Neutrophil (primary cell): ENCODE results near the gene LGALSL.
A peak's percentile ranks its signal among the peaks of the same experiment; 100 is the strongest.

Experiments used
- H3K27ac ChIP-seq: fragments of 200-600 bp; sonication (generic); 2 replicates; pipeline ENCODE4 v1.5.1; 2016; ENCODE audit warnings: mild to moderate bottlenecking, moderate library complexity
- H3K27me3 ChIP-seq: fragments of 200-600 bp; sonication (generic); 2 replicates; pipeline ENCODE4 v1.6.0; 2016; ENCODE audit warnings: mild to moderate bottlenecking
- H3K36me3 ChIP-seq: fragments of 200-600 bp; sonication (generic); 2 replicates; pipeline ENCODE4 v1.5.1; 2017
- H3K4me1 ChIP-seq, 2 experiments: fragments of 200-600 bp in 1 of 2; sonication (generic) in 1 of 2; 1 replicate in 1 of 2; 2 replicates in 1 of 2; pipeline versions ENCODE4 v1.5.1 to v1.6.1; 2013 to 2016; ENCODE audit warnings: low read depth in 1 of 2, low read length in 1 of 2, mild to moderate bottlenecking in 1 of 2, moderate library complexity in 1 of 2; ENCODE audit not compliant: control insufficient read depth in 1 of 2, insufficient read depth in 1 of 2
- H3K4me3 ChIP-seq, 2 experiments: fragments of 200-600 bp in 1 of 2; sonication (generic) in 1 of 2; 1 replicate in 1 of 2; 2 replicates in 1 of 2; pipeline ENCODE4 v1.5.1; 2013 to 2016; ENCODE audit warnings: low read depth in 1 of 2, low read length in 1 of 2, mild to moderate bottlenecking in 1 of 2, moderate library complexity in 1 of 2
- H3K9me3 ChIP-seq: fragments of 200-600 bp; sonication (generic); 2 replicates; pipeline ENCODE4 v1.5.1; 2016
- TF ChIP-seq, protein P1 (sequence below): fragments of 200-600 bp; sonication (generic); IDR thresholded peaks from 2 replicates; pipeline ENCODE4 v1.5.1; 2016; ENCODE audit warnings: antibody characterized with exemption

Gene LGALSL

DNA sequence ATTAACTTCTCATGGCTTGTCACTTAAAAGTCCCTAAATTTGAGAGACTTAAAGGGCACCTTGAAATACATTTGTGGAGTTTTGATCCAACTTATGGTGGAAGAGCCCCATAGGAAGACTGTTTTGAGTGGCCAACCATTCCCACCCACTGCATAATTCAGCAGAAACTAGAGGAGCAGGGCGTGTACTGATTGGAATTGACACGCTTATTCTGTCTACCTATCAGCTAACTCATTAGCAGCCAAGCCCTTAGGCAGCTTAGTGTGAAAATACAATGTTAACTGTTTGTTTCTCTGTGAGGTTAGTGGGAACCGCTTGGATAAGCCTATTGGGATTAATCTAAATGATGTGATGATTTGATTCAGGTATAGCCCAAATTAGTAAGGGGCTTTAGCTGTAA, 6.4 kb downstream of the LGALSL start:
- Histone ChIP-seq H3K9me3 (no peaks in the 10 kb centered on the region), H3K27ac (no peak overlapping the region), H3K36me3 (peaks cover 14% of the 10 kb centered on the region), H3K4me3 (no peak overlapping the region), H3K27me3 (no peaks in the 10 kb centered on the region), H3K4me1 (peaks cover 48 to 53% of the 10 kb centered on the region in 2 experiments)
- TF ChIP-seq, protein P1, sequence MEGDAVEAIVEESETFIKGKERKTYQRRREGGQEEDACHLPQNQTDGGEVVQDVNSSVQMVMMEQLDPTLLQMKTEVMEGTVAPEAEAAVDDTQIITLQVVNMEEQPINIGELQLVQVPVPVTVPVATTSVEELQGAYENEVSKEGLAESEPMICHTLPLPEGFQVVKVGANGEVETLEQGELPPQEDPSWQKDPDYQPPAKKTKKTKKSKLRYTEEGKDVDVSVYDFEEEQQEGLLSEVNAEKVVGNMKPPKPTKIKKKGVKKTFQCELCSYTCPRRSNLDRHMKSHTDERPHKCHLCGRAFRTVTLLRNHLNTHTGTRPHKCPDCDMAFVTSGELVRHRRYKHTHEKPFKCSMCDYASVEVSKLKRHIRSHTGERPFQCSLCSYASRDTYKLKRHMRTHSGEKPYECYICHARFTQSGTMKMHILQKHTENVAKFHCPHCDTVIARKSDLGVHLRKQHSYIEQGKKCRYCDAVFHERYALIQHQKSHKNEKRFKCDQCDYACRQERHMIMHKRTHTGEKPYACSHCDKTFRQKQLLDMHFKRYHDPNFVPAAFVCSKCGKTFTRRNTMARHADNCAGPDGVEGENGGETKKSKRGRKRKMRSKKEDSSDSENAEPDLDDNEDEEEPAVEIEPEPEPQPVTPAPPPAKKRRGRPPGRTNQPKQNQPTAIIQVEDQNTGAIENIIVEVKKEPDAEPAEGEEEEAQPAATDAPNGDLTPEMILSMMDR, result no peak

DNA sequence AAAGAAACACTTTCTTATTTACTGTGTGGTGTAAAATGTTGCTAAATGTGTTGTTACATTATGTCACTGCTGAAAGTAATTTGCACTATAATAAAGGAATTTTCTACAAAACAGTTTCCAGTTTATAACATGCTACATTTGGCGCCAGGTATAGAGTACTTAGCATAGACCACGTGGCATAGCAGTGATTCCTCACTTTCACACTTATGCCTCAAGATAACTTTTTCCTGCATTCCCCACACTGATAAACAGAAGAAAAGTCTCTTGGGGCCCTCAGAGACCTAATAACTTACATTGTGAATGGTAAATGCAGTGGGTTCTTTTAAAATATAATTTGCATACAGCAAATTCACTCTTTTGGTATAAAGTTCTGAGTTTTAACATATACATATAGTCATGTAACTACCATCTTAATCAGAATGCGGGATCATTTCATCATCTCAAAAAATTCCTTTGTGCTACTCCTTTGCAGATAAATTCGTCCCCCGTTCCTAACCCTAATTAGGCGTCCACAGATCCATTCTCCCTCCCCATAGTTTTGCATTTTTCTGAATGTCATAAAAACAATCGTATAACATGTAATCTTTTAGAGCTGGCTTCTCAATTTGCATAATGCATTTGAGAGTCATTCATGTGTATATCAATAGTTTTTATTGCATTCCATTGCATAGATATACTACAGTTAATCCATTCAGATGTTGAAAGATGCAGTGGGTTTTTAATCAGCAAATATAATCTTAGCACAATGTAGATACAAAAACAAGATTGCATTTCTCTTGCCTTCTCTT, 7.5 kb downstream of the LGALSL start:
- H3K4me1 ChIP-seq, result peaks cover 51 to 57% of the 10 kb centered on the region in 2 experiments
- H3K27ac ChIP-seq, result no peak overlapping the region
- H3K4me3 ChIP-seq, result no peak overlapping the region
- peaks cover 14% of the 10 kb centered on the region for H3K36me3 ChIP-seq
- no peaks in the 10 kb centered on the region for H3K9me3 ChIP-seq
- TF ChIP-seq, protein P1, result no peak
- H3K27me3 ChIP-seq, result no peaks in the 10 kb centered on the region

DNA sequence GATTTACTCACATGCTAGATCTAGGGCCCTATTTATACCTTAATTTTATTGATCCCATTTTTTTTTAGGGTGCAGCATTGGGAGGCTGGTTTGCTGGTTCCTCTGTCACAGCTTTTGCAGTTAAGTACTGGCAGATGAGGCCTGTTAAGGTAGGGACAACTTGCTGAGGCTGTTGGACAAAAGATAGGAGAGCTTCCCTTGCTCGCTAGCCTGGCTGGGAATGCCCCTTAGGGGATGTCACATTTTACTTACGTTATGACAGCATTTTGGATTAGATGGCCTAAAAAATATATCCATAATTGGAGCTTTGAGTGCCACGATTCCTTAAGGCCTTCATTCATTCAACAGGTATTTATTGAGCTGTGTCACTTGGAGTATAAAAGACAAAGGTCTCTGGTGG, 8.2 kb downstream of the LGALSL start:
- Histone ChIP-seq H3K36me3 (peaks cover 14% of the 10 kb centered on the region), H3K27me3 (no peaks in the 10 kb centered on the region), H3K27ac (peak overlapping the region; percentile 46), H3K9me3 (no peaks in the 10 kb centered on the region), H3K4me1 (peaks cover 58 to 64% of the 10 kb centered on the region in 2 experiments), H3K4me3 (no peak overlapping the region)
- TF ChIP-seq, protein P1, result no peak

DNA sequence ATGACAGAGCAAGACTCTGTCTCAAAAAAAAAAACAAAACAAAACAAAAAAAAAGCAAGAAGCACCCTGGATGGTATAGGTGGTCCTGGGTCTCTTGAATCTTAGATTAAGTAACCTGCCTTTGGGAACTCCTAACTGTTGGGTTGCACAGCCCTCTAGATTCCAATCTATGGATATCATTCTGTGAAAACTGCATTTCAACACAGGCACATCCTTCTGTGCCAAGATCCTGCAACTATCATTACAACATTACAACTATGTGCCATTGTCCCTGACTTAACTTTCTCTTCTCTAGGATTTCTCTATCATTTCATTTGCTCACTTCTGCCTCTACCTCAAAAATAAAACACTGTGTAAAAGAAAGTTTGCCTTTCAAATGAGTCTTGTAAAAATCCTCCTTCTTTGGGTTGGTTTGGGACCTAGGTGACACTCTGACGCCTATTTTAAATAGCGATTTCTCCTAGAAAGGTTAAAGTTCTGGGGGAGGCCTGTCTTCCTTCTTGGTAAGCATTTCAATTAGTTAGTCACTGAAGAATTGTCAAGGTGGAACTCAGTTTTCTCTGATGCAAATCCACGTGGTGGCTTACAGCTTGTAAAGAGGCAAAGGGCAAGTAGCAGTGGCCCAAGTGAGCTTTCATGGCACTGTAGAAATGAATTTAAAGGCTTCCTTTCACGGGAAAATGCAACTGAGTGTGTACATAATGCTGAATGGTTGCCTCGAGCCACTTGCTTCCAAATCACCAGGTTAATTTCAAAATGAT, 9.2 kb downstream of the LGALSL start:
- TF ChIP-seq, protein P1, result no peak

DNA sequence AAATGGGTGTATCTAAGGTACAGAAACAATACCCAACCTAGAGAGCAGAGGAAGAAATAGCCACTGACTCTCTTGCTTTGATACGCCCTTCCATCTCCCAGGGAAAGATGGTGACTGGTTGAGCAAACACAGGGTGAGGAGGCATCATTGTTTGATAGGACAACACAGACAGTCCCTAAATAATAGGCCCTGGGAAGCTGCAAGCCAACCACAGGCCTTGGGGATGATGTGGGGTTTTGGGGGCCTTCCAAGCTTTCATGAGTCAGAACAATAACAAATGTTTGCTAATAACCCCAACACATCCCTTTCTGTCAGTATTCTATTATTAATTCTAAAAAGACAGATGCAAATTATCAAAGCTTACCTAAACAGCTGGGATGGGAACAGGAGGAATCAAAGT, 9.8 kb downstream of the LGALSL start:
- H3K4me1 ChIP-seq, result peaks cover 74 to 80% of the 10 kb centered on the region in 2 experiments
- H3K9me3 ChIP-seq, result no peaks in the 10 kb centered on the region
- H3K27ac ChIP-seq, result no peak overlapping the region
- H3K27me3 ChIP-seq, result no peaks in the 10 kb centered on the region
- H3K36me3 ChIP-seq, result peaks cover 6% of the 10 kb centered on the region
- TF ChIP-seq, protein P1, result no peak
- H3K4me3 ChIP-seq, result no peak overlapping the region

More for the DNA sequence above, 9.2 kb downstream of the LGALSL start:
- Histone ChIP-seq H3K4me1 (peaks cover 68 to 73% of the 10 kb centered on the region in 2 experiments), H3K36me3 (peaks cover 12% of the 10 kb centered on the region), H3K4me3 (no peak overlapping the region), H3K9me3 (no peaks in the 10 kb centered on the region), H3K27ac (peak overlapping the region; percentile 46), H3K27me3 (no peaks in the 10 kb centered on the region)
